Activated T-cell treated with anti-CD3 and anti-CD28 coated beads for 48 hours (primary cell): ENCODE results near the gene CDK5RAP1.

Experiments used
- DNase-seq: peaks from one replicate; pipeline ENCODE4 v3.0.0-alpha.2; 2020; ENCODE audit warnings: low read depth

Gene CDK5RAP1

DNA sequence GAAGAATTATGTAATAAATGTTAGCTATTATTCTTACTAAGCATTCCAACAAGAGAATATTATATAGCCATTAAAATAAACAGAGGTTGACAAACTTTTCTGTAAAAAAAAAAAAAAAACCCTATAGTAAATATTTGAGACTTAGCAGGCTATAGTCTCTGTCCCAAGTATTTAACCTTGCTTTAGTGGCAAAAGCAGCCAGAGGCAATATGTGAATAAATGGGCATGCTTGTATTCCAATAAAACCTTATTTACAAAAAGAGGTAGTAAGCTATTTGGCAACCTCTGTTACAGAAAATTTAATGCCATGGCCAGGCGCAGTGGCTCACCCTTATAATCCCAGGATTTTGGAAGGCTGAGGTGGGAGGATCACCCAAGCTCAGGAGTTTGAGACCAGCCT, 14.6 kb downstream of the CDK5RAP1 start:
- no peak for DNase-seq

DNA sequence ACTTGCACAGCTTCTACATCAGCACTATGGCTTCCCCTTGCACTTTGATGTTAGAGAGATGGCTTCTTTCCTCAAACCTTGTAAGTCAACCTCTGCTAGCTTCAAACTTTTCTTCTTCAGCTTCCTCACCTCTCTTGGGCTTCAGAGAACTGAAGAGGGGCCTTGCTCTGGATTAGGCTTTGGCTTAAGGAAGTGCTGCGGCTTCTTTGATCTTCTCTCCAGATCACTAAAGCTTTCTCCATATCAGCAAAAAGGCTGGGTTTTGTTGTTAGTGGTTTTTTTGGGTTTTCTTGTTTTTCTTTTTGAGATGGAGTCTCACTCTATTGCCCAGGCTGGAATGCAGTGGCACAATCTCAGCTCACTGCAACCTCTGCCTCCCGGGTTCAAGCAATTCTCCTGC, 24.0 kb downstream of the CDK5RAP1 start:
- DNase-seq = no peak

DNA sequence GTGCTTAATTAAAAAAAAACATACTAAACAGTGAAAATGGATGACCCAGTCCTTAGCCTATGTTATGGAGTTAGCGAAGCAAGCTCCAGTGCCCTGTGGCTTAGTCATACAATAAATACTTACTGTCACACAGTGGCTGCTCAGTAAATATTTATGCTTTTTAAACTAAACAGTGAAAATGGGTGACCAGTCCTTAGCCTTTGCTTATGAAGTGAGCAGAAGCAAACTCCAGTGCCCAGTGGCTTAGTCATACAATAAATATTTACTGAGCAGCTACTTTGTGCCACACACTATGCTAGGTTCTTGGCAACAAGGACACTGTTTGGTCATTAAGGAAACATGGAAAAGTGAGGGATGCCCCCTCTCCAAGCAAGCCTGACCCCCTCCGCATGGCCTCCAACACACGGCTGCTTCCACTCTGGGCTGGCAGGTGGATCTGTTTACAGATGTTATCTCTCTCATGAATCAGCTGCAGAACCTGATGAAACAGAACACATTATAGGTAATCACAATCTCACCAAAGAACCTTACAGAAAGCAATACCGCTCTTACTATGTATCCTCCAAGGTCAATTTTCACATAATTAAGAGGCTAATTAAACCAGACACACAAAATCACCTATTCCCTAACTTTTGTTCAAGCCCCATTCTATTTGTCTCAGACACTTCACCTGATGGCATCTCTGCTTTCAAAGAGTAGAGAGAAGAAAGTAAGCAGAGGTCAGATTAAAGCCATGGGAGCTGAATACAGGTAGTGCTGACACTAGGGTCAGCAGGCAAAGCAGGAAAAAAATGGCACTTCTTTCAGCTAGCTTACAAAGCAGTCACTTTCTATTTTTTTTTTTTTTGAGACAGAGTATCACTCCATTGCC, 27.3 kb downstream of the CDK5RAP1 start:
- no peak for DNase-seq

DNA sequence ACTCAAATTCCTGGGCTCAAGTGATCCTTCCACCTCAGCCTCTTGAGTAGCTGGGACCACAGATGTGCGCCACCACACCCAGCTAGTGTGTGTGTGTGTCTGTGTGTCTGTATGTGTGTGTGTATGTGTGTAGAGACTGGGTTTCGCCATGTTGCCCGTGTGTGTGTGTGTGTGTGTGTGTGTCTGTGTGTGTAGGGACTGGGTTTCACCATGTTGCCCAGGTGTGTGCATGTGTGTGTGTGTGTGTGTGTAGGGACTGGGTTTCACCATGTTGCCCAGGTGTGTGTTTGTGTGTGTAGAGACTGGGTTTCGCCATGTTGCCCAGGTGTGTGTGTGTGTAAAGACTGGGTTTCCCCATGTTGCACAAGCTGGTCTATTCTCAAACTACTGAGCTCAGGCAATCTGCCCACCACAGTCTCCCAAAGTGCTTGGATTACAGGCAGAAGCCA, 28.3 kb downstream of the CDK5RAP1 start:
- DNase-seq = no peak

DNA sequence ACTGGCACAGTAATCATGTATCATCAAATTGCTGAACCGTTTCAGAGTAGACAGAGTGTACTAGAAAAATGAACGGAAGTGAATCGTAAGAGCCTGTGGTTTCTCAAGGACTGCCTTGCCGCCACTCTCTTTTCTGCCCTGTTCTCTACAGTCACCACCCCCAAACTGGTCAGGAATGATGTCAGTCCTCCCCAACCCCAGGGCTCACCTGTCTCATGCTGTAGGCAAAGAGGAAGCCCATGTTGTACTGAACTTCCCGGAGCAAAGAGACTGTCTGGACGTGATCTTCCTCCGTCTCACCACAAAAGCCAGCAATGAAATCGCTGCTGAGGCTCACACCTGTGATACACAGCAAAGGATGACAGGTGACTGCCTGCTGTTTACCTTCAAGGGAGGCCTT, 31.0 kb downstream of the CDK5RAP1 start:
- no peak for DNase-seq

DNA sequence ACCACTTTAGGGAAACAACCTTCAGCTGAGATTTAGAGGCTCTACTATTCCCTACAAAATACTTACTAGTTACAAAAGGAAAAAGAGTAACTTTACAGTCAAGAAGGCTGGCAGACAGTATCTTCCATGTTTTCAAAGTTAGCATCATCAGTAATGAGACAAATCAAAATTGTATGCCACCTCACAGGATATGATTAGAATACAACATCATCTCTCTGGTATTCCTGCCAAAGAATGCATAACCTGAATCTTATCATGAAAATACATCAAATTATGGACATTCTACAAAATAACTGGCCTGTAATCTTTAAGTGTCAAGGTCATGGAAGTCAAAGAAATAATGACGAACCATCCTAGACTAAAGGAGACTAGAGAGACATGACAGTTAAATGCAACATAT, 38.4 kb downstream of the CDK5RAP1 start:
- DNase-seq = no peak

DNA sequence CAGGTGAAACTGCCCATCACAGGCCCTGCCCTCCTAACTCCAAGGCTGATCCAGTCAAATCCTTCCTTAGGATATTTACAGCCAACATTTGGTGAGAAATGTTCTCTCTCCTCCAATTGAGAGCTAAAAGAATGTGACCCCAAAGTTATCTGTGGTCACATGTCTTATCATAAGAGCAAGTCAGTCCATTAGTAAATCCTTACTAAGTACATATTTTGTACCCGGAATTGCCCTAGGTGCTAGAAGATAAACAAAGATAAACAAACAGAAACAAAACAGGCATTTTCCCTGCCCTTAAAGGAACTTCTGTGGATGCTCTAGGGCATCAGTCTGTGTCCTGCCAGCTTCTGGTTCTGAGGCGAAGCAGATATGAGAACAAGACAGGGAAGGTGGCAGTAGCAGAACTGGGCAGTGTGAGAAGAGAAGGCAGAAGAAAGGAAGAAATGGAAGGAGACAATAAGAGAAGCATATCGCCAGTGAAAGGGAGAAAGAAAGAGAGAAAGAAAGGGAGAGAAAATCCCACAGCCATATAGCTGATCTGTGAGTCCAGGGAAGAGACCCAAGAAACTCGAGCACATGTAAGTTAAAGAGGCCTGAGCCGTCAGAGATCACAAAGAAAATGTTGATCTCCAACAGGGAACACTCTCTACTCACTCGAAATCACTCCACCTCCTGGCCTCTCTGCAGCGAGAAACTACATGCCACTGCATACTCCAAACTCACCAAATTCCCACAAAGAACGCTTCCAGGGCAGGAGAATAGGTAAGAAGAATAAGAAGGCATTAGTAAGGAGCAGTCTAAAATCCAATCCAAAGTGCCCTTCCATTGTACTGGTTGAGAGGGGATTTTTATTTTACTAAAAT, 41.7 kb downstream of the CDK5RAP1 start:
- DNase-seq = no peak

DNA sequence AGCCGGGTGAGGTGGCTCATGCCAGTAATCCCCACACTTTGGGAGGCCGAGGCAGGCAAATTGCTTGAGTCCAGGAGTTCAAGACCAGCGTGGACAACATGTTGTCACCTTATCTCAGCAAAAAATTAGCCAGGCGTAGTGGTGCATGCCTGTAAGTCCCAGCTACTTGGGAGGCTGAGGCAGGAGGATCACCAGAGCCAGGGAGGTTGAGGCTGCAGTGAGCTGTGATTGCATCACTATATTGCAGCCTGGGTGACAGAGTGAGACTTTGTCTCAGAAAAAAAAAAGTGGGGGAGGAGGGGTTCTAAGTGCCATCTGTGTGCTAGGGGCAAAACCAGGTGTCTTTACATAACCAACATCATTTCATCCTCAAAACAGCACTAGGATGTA, 48.3 kb downstream of the CDK5RAP1 start:
- DNase-seq = no peak

DNA sequence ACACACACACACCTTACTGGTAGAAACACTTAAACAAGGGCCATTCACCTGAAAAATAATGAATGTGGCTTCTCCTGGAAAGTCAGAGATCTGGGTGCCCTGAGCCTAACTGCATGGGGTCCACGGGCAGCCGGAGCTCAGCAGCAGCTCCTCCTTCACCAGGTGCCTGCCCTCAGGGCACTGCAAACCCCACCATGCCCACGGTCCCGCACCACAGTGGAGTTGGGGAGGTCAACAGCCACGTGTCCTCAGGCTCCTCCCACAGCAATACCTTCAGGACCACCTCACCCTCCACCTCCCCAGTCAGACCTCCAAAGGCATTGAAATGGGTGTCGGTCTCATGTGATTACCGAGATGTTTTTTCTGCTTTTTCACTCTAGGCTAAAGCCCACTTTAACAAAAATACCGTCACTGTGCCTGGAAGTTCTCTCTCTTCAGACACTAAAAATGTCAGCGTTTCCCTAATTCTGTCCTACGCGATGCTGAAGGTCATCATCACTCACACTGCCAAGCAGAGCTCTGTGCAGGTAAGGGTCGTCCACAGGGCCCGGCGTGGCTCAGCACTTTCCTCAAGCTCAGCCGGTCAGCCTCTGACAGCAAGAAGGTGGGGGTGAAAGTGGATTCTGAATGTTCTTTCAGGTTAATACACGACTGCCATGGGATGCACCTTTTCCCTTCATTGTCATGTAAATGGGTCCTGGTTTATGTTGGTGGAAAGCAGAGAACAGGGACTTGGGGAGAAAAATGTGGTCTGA, 48.9 kb downstream of the CDK5RAP1 start:
- no peak for DNase-seq

DNA sequence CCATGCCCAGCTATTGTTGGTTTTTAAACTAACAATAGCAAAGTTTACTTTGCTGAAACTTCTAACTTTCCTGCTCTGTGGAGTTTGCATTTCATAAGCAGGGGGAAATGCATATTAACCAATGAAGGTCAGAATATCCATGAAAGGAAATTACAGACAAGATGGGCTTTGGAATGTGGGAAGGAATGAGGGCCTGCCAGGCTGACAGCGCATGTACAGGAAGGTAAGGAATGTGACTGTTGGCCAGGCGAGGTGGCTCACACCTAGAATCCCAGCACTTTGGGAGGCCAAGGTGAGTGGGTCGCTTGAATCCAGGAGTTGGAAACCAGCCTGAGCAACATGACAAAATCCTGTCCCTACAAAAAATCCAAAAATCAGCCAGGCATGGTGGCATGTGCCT, 49.6 kb downstream of the CDK5RAP1 start:
- no peak for DNase-seq

DNA sequence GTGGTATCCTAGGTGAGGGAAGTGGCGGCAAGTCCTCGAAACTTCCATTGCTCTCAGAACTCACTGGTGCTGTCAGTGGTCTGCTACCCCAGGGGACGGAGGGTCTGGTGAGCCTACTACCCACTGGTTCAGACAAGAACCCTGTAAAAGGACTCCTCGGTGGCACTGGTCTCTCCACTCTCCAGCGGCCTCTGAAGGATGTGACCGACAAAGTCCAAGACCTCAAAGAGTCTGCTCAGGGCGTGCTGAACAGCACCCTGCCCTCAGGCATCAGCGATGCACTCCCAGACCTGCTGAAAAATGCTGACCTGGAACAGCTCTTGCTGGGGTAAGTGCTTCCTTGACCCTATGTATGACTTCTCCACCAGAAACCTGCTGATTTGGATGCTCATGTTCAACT, 51.8 kb downstream of the CDK5RAP1 start:
- no peak for DNase-seq

DNA sequence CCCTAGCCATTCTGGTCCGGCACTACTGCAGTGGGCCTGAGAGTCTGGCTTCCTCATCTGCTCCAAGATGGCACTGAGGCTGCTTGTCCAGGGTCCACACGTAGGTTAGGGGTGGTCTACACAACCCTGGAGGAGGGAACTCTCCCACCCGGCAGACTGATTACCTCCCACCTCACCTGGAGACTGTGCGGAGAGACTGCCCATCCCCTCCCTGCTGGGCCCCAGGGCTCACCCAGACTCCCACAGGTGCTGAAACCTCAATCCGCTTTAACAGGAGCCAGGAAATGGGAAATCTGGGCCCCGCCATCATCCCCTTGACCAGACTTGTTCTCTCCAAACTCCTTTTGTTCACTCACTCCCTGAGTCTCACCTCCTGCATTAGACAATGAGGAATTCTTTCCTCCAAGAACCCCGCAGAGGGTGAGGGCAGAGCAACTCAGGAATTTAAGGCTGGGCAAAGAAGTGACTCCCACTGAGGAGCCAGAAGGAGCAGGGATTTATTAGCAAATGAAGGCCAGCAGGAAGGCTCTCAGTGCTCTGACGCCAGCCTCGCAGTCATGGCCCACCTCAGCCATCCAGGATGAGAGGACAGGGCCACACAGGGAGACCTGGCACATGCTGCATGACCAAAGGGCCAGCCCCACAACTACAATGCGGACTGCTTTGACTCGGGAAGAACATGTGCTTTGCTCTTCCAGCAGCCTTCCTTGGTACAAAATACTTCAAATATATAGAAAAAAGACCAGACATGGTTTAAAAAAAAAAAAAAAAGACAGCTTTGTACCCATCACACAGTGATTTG, 53.0 kb downstream of the CDK5RAP1 start:
- DNase-seq = no peak

DNA sequence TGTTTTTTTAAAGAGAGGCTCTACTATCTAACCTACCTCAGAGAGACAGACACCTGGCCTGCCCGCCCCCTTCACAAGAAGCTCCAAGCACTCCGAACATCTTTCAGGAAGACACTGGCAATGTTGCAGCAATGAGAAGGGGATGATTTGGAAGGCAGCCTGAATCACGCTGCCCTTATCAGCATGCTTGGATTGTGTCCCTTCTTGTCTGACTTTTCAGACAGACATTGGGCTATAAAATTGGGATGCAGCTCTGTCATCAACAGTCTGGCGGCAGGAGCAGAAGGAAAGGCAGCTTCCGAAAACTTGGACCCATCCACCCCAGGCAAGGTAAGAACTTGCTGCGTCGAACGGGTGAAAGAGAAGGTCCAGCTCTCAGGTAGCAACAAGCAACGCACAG, 56.0 kb downstream of the CDK5RAP1 start:
- DNase-seq = no peak

DNA sequence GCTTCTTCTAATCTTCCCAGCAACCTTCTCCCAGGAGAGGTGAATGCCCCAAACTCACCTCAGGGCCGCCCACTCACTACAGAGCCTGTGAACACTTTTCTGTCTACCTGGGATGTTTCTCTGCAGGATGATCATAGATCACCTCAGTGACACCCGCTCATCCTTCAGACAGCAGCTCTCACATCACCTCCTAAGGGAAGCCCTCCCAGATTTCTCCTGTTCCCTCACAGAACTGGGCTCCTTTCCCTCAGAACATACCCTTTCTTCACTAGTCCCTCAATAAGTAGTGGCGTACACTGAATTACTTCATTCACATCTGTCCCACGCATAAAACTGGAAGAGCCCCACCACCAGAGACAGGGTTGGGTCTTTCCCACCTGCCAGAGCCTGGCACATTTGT, 57.8 kb downstream of the CDK5RAP1 start:
- no peak for DNase-seq

DNA sequence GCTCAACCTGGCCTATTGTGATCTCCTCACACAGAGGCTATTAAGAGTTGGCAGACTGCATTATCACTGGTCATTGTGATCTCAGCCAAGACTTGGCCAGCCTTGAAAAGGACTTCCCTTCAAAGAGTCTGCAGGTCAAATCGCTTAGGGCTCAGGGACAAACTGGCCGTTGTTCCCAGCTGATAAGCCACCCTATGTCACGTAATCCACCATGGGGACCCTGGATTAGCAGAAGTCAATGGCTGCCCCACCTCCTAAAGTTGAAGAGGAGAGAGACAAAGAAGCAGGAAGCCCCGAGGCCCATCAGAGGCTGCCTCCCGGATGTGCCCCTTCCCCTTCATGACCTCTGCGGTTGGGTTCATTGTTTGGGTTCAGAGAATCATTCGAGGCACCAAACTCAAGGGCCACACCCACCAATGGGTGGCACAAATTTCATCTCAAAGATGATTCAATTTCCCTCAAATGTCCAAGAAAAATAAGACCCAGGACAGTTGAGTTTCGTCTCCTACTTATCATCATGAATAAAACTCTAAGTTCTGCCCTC, 61.7 kb downstream of the CDK5RAP1 start:
- DNase-seq = no peak

DNA sequence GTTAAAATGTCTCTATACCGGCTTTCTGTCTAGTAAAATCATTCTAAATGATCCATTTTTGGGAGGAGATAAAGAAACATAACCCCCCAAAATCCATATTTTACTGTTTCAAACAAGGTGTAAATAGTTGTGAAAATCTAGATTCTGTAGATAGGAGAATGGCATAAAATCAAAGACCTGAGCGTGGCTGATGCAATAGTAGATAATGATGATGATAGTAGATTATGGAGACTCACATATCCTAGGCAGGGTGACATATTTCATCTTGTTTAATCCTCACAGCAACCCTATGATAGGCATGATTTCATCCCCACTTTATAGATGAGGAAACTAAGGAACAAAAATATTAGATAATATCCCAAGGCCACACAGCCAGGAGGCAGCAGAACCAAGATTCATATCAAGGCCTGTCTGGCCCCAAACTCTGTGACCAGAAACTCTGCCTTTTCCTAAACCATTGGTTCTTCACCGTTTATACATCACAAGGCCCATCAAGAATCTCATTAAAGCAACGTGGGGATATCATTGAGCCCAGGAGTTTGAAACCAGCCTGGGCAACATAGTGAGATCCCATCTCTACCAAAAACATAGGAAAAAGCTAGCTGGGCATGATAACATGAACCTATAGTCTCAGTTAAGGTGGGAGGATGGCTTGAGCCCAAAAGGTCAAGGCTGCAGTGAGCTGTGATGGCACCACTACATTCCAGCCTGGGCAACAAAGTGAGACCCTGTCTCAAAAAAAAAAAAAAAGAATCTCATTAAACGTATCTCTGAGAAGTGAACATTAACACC, 62.7 kb downstream of the CDK5RAP1 start:
- DNase-seq = no peak

DNA sequence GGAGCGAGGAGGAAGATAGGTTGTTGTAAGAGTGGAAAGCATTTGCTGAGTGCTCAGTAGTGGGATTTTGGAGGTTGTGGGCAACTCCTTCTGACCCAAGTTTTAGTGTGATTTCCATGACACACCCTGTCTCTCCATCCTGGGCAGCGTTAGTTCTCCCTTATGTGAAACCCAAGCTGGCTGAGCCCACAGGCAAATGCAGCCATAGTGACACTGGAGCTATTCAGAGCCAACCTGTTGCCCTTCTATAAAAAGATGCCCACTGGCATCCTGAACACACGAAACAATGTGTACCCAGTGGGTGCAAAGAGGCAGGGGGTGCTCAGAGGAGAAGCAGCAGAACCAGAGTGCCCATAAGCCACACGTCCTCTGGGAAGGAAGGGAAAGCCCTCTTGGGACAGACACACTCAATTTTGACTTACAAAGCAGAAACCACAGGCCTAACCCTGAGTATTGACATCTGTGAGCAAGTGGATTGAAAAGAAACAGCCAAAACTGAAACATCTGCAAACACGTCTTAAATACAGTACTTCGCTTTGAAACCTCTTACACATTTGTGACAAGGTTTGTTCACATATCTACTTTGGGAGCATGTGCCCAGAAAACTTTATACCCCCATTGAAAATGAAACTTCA, 63.7 kb downstream of the CDK5RAP1 start:
- no peak for DNase-seq

DNA sequence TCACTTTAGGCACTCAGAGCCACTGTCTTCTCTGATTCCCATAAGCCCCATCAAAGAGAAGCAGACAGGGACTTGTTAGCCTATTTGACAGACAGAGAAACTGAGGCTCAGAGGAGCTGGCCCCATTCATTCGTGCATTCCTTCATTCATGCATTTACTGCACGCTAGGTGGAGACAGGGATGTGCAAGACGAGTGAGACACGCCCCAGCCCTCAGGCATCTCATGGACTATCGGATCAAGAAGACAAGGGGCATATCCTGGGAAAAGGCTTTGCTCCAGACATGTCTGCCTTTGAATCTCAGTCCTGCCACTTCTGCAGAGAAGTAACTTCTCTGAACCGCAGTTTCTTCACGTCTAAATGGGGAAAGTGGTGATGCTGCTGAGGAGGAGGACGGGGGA, 64.2 kb downstream of the CDK5RAP1 start:
- no peak for DNase-seq

DNA sequence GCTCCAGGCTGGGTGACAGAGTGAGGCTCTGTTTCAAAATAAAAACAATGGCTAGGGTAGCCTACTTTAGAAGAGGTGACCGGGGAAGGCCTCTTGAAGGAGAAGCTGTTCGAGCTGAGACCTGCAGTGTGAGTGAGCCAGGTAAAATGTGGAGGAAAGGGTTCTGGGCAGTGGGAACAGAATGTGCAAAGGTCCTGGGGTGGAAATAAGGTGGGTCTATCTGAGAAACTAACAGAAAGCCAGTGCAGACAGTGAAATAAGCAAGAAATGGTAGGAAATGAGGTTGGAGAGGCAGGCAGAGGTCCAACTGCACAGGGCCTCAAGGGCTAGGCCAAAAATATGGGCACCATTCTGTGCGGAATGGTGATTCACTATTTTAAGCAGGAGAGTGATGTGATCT, 64.9 kb downstream of the CDK5RAP1 start:
- DNase-seq = no peak

DNA sequence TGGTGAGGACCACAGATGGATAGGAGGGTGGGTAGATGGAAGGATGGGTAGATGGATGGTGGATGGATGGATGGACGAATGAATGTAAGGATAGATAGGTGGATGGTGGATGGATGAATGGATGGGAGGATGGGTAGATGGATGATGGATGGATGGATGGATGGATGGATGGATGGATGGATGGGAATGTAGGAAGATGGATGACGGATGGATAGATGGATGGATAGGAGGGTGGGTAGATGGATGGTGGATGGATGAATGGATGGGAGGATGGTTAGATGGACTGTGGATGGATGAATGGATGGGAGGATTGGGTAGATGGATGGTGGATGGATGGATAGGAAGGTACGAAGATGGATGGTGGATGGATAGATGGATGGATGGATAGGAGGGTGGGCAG, 67.2 kb downstream of the CDK5RAP1 start:
- no peak for DNase-seq
